NCI-H2196 treated with DMSO at 0.1 percent for 48 hours (cell line): ENCODE measurements around the gene BCAS4.

Source experiments
- DNase-seq: peaks from one replicate; lab custom pipeline; 2025; ENCODE audit not compliant: unreplicated experiment; lab: John Stamatoyannopoulos, UW

The BCAS4 gene

DNA sequence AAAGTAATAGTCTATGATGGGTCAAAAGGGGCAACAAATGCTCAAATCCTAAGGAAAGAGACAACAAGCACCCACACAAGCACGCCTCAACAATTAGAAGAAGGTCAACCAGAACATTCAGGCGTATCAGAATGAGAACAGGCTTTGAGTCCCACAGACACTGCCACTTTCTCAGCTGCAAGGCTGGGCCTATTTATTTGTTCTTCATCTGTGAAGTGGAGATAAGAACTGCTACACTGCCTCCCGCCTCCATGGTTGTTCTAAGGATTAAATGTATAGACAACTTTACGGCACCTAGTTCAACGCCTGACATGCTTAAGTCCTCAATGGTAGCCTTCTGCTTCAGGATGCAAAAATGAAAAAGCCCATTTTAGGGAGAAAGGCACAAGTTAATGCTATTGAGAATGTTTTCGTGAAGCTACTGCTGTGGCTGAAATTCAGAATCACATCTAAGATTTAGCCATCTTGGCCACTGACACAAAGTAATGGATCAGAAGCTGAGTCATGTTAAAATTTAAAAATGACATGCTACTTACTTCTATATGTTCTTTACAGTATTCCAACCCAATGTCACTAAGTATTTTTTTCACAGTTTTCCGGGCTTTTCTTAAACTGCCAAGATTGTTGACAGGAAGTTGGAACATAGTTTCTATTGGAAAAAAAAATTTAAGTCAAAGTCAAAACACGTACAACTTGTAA, 108.6 kb downstream of the BCAS4 start:
- no peak for DNase-seq

DNA sequence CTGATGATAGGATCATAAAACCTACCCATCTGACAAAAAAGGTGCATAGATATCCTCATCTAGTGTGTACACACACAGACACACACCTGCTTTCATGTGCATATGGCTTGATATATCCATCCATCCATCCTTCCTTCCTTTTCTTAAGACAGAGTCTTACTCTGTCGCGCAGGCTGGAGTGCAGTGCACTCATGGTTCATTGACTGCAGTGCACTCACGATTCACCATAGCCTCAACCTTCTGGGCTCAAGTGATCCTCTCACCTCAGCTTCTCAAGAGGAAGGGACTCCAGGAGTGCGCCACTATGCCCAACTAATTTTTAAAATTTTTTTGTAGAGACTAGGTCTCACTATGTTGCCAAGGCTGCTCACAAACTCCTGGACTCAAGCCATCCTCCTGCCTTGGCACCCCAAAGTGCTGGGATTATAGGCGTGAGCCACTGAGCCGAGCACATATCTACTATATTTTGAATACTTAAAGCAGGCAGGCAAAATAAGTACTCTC, 109.3 kb downstream of the BCAS4 start:
- DNase-seq, result no peak

DNA sequence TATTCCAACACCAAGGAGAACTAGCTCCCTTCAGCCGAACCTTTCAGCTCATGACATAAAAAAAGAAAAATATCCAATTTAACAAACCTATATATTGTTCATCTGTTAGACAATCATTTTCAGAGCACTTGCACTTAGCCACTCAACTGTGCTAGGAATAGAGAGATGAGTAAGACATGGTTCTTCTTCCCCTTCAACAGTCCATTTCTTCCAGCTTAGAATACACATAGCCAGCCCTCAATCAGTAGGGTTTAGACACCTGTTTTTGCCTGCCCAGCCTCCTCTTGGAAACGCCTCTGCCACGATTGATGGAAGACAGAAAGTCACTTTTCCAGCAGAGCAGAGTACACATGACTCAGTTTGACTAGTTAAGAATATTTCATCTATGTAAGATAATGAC, 114.6 kb downstream of the BCAS4 start:
- no peak for DNase-seq

DNA sequence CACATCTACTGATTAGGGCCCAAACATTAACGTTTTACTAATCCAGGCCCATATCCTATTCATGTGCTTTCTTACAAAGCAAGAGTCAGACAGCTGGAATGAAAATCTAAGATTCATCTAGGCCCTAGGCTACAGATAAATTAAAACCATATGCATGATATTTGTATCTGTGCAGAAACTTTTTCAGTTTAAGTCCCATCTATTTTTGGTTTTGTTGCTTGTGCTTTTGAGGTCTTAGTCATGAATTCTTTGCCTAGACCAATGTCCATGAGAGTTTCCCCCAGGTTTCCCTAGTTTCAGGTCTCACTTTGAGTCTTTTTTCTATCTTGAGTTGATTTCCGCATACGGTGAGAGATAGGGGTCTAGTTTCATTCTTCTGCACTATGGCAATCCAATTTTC, 116.2 kb downstream of the BCAS4 start:
- DNase-seq, result no peak

DNA sequence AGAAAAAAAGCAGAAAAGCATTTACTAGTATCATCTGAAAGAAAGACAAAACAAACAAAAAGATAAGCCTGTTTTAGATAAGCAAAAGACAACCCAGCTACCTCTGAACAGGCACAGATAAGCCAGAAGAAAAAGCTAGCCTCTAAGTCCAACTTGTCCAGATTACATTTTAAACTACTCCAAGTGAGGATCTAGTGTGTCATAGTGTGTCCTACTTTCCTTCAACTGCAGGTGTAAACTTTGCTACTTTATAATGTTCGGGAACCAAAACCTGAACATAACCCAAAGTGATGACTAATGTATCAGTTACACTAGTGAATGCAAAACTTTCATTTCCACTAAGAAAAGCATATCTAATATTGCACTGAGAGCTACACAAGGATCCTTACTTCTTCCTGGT, 116.9 kb downstream of the BCAS4 start:
- no peak for DNase-seq

DNA sequence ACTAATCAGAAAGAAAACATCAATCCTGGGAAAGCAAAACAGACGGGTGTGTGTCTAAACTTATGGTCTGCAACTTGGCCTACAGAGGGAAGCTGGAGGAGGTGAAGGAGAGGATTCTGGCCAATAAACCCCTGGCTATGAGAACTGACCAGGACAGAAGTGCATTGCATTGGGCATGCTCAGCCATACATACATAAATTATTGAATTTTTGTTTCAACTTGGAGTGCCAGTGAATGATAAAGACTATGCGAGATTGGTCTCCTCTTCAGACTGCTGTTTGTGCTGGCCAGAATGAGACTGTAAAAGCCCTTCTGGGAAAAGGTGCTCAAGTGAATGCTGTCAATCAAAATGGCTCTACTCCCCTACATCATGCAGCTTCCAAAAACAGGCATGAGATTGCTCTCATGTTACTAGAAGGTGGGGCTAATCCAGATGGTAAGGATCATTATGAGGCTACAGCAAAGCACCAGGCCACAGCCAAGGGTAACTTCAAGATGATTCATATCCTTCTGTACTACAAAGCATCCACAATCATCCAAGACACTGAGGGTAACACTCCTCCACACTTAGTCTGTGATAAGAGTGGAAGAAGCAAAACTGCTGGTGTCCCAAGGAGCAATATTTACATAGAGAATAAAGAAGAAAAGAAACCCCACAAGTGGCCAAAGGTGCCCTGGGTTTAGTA, 119.0 kb downstream of the BCAS4 start:
- DNase-seq, result no peak

DNA sequence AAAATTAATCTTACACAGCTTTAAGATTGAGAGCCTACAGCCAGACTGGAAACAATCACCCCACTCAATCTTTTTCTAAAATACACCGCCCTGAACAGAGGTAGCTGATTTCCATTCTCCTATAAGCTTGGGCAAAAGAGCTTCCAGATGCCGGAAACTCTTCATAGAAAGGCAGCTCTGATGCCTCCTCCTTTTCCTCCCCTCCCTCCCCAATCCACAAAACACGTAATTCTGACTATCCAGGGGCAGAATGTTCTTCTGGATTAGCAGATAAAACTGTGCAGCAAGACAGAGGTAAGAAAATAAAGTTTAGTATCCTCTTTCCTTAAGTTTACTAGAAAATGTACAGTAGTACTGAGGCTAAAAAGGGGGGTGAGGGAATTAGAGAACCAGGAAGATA, 120.6 kb downstream of the BCAS4 start:
- DNase-seq, result no peak

DNA sequence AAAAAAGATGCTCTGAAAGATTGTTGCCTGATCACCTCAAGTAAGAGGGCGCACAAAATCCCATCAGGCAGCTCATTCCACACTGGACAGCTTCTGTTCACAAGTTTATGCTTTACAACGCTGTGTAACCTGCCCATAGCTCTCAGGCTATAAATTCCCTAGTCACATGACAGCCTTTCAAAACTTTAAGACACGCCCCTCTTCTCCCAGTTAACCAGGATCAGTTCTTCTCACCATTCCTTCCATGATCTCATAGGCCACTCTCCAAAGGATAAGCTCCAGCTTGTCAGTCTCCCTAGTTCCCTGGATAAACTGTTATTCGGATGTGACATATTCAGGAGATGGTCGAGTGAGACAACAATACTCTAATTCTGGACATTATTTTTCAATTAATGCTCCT, 121.4 kb downstream of the BCAS4 start:
- DNase-seq, result no peak

DNA sequence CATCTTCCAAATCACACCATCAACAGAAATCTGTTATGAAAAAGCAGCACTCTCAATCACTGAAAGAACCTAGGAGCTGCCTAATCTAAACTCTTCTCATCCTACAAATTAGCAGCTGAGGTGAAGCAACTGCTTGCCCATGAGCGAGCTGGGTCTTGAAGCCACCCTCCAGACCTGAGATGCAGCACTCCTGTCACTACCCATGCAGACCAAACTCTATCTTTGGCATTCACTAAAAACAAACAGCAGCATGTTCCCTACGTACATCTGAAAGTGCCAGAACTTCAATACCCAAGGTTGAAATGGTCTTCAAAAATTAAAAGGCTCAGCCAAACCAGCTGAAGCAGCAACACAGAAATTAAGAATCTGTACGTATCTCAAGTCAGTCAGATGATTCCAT, 122.1 kb downstream of the BCAS4 start:
- no peak for DNase-seq

DNA sequence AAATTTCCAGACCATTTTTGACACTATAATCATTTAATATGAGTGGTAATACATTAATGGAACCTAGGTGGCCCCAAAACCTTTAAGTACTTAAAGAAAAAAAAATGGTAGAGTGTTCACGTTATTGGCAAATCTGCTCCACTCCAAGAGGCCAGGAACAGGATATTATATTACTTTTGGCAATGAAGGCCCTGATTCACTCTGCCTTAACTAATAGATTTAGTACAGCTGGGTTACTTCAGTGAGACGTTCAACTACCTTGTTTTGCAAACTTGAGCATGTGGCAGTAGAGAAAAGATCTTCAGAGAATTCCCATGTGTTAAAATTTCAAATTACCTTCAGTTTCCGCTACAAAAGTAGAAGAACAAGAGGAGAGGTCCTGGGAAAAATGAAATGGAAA, 123.5 kb downstream of the BCAS4 start:
- DNase-seq, result no peak

DNA sequence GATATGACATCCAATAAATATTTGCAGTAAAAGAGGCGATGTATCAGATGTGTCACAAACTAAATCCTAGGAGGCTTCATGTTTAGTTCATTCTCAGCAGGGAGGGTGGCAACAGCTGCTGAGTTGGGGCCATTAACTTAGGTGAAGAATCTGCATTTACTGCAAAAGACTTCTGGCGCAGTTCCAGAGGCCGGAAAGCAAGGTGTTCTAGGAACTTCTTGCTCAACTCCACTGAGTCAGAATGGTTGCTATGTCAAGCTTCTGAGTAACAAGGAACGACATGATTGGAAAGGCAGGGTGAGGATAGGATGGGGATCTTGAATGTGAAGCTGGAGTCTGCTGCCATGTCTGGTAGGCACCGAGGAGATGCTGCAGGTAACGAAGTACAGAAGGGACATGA, 124.7 kb downstream of the BCAS4 start:
- no peak for DNase-seq

DNA sequence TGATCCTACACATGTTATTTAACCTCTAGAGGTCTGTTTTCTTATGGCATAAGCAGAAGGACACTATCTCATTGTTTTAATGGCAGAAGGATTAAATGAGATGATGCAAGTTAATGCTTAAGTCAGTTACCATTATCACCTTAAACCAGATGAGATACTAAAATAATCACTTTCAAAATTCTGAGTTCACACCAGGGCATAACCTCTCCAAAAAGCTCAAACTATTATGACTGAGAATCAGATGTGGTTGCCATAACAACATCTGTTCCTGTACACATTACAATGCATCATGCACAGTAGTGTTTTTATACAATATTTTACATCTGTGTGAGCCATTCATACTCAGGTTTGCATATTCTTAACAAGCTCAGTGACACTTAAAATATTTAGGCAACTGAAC, 126.1 kb downstream of the BCAS4 start:
- DNase-seq, result no peak

DNA sequence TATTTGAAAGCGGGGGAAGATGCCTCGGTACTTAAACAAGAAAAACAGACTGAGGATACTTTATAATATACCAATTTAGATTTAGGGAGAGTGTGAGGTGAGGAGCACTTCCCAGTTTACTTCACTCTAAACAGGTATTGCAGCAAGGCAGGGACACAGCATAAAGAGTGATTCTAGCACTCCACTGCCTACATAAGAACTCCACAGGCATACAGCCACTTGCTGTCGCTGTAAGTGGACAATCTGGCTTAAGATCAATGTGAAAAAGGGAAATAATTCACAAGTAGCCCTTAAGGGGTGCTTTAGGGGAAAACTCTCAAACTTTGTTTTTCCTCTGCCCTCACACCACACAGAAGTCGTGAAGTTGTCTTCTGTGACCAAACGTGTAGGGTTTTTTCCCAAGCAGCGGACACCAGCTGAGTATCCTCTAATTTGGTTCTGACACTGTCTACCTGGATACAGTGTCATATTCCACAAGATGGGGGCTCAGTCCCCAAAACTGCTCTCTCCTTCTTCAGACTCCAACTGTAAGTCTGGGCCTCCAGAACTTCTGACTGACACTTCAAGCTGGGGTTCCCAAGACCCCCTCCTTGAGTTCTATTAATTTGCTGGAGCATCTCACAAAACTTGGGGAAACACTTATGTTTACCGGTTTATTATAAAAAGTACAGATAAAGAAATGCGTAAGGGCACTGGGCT, 127.1 kb downstream of the BCAS4 start:
- no peak for DNase-seq

DNA sequence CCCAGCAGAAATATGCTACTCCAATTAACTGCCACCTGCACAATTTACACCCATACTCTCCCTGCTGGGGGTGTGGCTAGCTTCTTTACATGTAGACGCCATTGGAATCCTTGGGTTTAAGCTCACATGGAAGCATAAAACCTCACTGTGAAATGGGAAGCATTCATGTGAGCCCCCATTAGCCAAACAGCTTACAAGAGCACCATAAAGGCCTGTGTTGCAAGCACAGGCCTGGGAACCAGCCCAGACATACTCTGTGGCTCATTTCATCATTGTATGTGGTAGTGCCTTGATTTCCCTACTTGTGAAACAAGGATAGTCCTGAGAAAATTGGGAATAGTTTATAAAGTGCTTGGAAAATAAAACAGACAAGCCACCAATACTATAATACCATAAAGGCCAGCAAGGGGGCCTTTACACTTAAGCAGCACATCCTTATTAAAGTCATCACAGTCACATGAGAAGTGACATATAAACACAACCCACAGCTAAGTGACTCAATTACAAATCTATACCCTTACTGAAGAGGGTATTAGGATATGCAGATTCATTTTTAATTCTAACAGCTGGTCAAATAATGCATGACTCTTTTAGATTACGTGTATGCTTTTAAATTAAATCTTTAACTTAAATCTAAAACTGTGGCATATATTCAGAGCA, 129.5 kb downstream of the BCAS4 start:
- DNase-seq, result no peak

DNA sequence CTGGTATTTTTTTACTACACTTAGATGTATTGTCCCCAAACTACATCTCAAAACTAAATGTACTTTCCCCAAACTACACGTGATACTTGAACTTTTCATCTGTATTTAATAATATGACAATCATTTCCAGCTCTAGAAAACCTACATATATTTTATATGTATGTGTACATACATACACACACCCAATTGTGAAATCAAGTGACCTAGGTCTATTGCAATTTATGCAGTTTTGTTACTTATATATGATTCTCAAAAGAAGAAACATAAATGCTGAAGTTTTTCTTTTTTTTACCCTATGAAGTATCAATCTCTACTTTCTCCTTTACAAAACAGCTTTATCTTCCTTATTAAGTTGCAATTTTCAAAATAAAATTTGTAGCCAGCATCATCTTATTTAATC, 131.7 kb downstream of the BCAS4 start:
- no peak for DNase-seq
